Stimulated activated CD8-positive, alpha-beta memory T cell treated with anti-CD3 and anti-CD28 coated beads, Interleukin-15, amount 100 ng/mL, for 48 hours (primary cell): ENCODE measurements around the gene PDILT.
"Not testable (repeated sequence)": the region's sequence is repeated elsewhere in the genome, so short reads cannot be mapped to it uniquely, and the experiment has no call there.

Source experiments
- DNase-seq, 2 donors: peaks; one replicate each; pipeline ENCODE4 v3.0.0-alpha.2; 2020; ENCODE audit warnings: low read depth in 2 of 2

PDILT gene

GRCh38 chr16:20404637-20405036 is at the start of gene PDILT:
TSS of gene PDILT (minus strand) at chr16:20404737. CDS start at chr16:20399300, 5,437 bp downstream.
- DNase-seq: no peak

- not testable (repeated sequence) for DNase-seq
Observed at GRCh38 chr16:20453633-20454032, 49.1 kb upstream of the PDILT start.

DNA sequence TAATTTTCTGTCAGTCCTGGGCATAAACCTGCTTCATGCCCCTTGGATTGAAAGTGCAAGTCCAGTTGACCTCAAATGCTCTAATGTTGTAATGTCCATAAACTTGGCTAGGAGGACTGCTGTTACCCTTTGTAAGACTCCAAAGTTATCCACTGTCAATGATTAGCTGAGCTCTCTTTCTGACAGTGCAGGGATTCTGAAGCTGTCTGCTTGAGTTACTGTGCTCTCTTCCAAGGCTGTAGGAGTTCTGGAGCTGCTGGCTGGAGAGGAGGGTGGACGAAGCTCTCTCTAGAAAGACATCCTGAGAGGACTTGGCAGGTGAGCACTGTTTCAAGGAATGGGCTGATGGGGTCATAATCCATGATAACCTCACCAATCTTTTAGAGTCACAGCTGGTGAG is 46.8 kb upstream of the PDILT start, which contains the start of gene ACSM2A:
Gene ACSM2A (plus strand): TSS at position 158 of the 400 bp plus-strand sequence. CDS start 8,594 bp downstream, outside the sequence.
- DNase-seq: not testable (repeated sequence)

- not testable (repeated sequence) for DNase-seq
Observed at GRCh38 chr16:20446652-20447393, 42.3 kb upstream of the PDILT start.

DNA sequence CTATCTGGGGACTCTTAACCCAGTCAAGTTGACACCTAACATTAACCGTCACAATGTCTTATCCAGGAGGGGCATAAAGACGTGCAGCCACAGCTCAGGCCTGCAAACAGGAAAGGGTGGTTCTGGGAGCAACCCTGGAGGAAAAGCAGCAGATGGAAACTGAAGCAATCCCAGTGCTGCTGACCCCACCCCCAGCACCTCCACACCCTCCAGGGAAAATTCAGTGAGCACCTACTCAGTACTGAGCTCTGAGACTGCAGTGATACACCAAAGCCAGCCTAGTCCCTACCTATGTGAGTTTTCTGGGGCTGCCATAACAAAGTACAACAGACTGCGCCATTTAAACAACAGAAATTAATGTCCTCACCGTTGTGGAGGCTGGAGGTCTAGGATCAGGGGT is 37.3 kb upstream of the PDILT start:
- not testable (repeated sequence) for DNase-seq

DNA sequence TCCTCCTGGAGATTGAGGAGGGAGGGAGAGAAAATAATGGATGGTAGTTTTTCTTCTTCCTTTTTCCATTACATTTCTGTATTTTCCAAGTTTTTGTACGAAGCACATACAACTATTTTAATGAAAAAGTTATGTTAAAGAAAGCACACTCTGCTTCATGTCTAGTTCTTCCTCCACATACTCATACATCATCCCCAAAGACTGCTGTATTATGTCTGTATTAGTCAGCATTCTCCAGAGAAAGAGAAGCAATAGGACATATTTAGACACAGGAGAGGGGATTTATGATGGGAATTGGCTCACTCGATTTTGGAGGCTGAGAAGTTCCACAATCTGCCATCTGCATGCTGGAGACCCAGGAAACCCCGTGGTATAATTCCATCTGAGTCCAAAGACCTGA is 36.7 kb upstream of the PDILT start:
- DNase-seq: no peak

GRCh38 chr16:20440731-20441130 is 36.2 kb upstream of the PDILT start:
- DNase-seq: not testable (repeated sequence)

- DNase-seq: not testable (repeated sequence)
Observed at GRCh38 chr16:20439820-20440231, 35.3 kb upstream of the PDILT start.

DNA sequence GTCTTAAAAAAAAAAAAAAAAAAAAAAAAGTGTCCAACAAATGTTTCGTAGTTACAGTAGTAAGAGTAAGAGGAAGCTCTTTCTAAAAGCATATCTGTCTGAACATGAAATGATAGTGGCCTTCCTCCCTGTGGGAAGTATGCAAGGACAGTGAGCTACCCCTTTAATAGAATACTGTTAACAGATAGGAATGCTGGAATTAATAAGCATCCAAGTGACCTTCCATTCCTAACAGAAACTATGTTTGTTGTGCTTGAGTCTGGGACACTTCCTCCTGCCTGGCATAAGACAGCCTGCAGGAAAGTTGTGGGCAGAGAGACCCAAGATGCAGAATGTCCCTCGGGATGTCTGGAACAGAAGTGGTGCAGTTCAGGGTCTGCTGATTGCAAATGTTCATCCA is 34.4 kb upstream of the PDILT start:
- DNase-seq: not testable (repeated sequence)

GRCh38 chr16:20430948-20431347 is 26.4 kb upstream of the PDILT start:
- no peak for DNase-seq

- DNase-seq: not testable (repeated sequence)
Observed at GRCh38 chr16:20430480-20430879, 25.9 kb upstream of the PDILT start.

- not testable (repeated sequence) for DNase-seq
Observed at GRCh38 chr16:20429499-20429898, 25.0 kb upstream of the PDILT start.

- DNase-seq: not testable (repeated sequence)
Observed at GRCh38 chr16:20427401-20427797, 22.9 kb upstream of the PDILT start.

DNA sequence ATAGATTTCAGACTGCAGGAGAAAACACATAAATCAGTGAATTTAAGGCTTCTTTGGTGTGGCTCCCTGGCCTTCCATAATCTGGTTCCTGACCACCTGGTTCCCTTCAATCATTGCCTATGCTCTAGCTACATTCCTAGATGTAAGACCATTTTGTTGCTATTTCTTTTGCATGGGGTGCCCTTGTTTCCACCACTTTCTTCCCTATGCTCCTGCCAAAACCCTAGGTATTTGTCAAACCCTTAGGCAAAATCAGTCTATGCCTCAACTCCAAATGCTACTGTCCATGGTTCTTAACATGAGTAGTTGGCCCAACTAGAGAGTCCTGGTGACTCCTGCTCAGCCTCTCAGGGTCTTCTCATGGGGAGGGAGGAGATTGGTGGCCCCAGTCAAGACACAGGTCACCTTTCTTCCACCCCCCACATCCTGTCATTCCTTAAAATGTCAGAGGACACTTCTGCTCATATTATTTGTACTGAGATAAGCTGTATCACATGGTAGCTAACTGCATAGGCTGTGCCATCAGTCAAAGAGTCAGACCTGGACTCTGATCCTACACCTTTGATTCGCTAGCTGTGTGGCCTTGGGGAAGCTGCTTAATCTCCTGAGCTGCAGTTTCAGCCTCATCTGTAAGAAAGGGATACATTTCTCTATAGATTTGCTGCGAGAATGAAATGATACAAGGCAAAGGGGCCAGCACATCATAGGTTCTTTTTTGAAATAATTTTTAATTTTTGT is 19.8 kb upstream of the PDILT start:
- DNase-seq: no peak

GRCh38 chr16:20423772-20424128 is 19.2 kb upstream of the PDILT start:
- DNase-seq: not testable (repeated sequence)

DNA sequence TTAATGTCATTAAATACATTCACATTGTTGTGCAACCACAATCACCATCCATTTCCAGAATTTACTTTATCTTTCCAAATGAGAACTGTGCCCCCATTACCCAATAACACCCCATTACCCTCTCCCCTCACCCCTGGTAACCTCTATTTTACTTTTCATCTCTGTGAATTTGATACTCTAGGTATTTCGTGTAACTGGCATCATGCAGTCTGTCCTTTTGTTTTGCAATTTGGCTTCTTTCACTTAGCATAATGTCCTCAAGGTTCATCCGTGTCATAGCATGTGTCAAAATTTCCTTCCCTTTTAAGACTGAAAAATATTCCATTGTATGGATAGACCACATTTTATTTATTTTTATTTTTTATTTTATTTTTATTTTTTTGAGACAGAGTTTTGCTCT is 17.2 kb upstream of the PDILT start:
- not testable (repeated sequence) for DNase-seq

- DNase-seq: not testable (repeated sequence)
Observed at GRCh38 chr16:20419093-20419492, 14.6 kb upstream of the PDILT start.

DNA sequence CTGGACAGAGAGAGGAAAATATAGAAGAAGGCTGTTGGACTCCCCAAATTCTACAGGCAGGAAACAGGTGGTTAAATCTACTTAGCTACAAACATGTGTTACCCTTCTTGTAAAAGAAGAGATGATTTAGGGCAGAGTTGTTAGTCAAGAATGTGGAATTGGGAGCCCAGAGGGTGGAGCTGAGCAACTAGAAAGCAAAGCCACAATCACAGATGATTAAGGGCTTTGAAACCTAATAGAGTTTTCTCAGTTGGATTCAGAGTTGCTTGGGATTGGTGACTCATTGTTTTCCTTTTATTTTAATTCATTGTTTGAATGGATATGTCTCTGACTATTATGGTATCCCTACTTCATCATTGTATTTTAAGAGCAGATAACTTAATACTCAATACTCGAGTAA is 11.0 kb upstream of the PDILT start:
- DNase-seq: no peak

- no peak for DNase-seq
Observed at GRCh38 chr16:20411055-20411454, 6.5 kb upstream of the PDILT start.

DNA sequence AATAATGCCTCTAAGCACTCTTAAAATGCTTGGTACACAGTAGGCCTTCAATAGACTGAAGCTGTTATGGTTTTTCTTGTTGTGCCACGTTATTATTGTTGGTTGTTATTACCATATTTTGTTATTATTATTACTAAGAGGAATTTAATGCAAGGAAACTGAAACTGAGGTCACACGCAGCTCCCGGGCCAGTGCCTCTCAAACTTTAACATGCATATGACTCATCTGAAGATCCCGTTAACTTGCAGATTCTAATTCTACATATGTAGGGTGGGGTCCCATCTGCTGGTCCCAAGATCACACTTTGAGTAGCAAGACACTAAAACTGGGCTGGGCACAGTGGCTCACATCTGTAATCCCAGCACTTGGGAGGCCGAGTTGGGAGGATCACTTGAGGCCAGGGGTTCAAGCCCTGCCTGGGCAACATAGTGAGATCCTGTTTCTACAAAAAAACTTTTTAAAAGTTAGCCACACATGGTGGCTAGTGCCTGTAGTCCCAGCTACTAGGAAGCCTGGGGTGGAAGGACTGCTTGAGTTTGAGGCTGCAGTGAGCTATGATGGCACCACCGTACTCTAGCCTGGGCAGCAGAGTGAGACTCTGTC is 5.7 kb upstream of the PDILT start:
- no peak for DNase-seq

- no peak for DNase-seq
Observed at GRCh38 chr16:20409398-20410120, 5.0 kb upstream of the PDILT start, which contains the start of gene ACSM5. TSS of gene ACSM5 (plus strand) at chr16:20409534. CDS start at chr16:20411485, 1,951 bp downstream.

DNA sequence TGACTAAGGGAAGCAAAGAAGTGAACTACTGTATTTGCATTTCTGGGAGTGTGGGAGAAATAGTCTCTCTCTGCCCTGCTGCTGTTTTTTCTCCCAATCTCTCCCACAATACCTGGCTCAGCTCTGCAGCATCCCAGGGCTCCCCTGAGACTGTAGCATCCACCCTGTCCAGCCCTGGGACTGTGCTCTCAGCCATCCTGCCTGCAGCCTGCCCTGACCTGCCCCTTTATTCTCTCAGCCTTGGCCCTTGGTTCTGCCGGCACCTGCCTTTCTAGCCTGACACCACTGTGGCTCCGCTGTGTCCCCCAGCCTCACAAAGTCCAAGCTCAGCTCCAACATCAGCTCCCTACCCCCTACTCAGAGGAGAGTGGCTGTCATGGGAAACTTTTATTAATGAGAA is 1.9 kb downstream of the PDILT start:
- DNase-seq: no peak
